ENCODE results near the gene BRAT1. TPM values are rescaled to one million over a fixed set of nuclear protein-coding genes. Genes with fewer than 3 reads are reported as not detected.

BRAT1 gene
- total RNA-seq, 4 donors from 2014 or later = 15.5 to 28.3 (median 22.8) TPM

GRCh38 chr7:2576742-2577491, 21.6 kb upstream of the BRAT1 start:
- H3K4me1 ChIP-seq = peaks cover 0 to 10% (median 0%) of the 10 kb centered on the region in 3 donors
- 89 to 98% methylated on average over 18 to 36 of the region's 56 CpGs for WGBS, 2 donors
- TF ChIP-seq POLR2A (IDR thresholded peaks at IDR 0.05) = no peak
- TF ChIP-seq CTCF (IDR thresholded peaks at IDR 0.05) = no peak
- H3K4me3 ChIP-seq = no peak overlapping the region
- no peak overlapping the region for H3K27ac ChIP-seq
- no peaks in the 10 kb centered on the region for H3K9me3 ChIP-seq
- no peak for DNase-seq
- H3K27me3 ChIP-seq = no peaks in the 10 kb centered on the region
- peaks cover 0 to 58% (median 5%) of the 10 kb centered on the region in 3 donors for H3K36me3 ChIP-seq
- intact Hi-C loops (cut with DNase I) = no loop called here

- TF ChIP-seq CTCF (IDR thresholded peaks at IDR 0.05) = no peak
- no peak for TF ChIP-seq POLR2A (IDR thresholded peaks at IDR 0.05)
- peaks cover 0 to 61% (median 5%) of the 10 kb centered on the region in 3 donors for H3K36me3 ChIP-seq
- H3K27me3 ChIP-seq = no peaks in the 10 kb centered on the region
- 93 to 96% methylated on average over 15 to 21 of the region's 21 CpGs for WGBS, 2 donors
- H3K27ac ChIP-seq = no peak overlapping the region
- intact Hi-C loops (cut with DNase I) = no loop called here
- no peak overlapping the region for H3K4me3 ChIP-seq
- H3K9me3 ChIP-seq = no peaks in the 10 kb centered on the region
- no peak for DNase-seq
- peaks cover 0 to 13% (median 0%) of the 10 kb centered on the region in 3 donors for H3K4me1 ChIP-seq
Observed at GRCh38 chr7:2575733-2576340, 20.5 kb upstream of the BRAT1 start.

GRCh38 chr7:2575046-2575732, 19.9 kb upstream of the BRAT1 start:
- intact Hi-C loops (cut with DNase I) = no loop called here
- H3K36me3 ChIP-seq = peaks cover 0 to 62% (median 5%) of the 10 kb centered on the region in 3 donors
- WGBS, 2 donors = 82 to 100% methylated on average over 3 to 10 of the region's 21 CpGs

GRCh38 chr7:2573761-2574160, 18.4 kb upstream of the BRAT1 start:
- no peak overlapping the region for H3K4me3 ChIP-seq
- no peak for DNase-seq
- TF ChIP-seq CTCF (IDR thresholded peaks at IDR 0.05) (no peak), POLR2A (IDR thresholded peaks at IDR 0.05) (no peak)
- intact Hi-C loops (cut with DNase I) = no loop called here
- H3K27me3 ChIP-seq = no peaks in the 10 kb centered on the region
- no peak overlapping the region for H3K27ac ChIP-seq
- H3K9me3 ChIP-seq = no peaks in the 10 kb centered on the region
- peaks cover 0 to 13% (median 0%) of the 10 kb centered on the region in 3 donors for H3K4me1 ChIP-seq
- H3K36me3 ChIP-seq = peaks cover 0 to 70% (median 5%) of the 10 kb centered on the region in 3 donors
- 86 to 89% methylated on average over 8 to 9 of the region's 9 CpGs for WGBS, 2 donors

More at GRCh38 chr7:2575046-2575732, 19.9 kb upstream of the BRAT1 start:
- Histone ChIP-seq H3K9me3 (no peaks in the 10 kb centered on the region), H3K27ac (no peak overlapping the region), H3K4me1 (peaks cover 0 to 13% (median 0%) of the 10 kb centered on the region in 3 donors), H3K27me3 (no peaks in the 10 kb centered on the region), H3K4me3 (no peak overlapping the region)
- no peak for TF ChIP-seq CTCF (IDR thresholded peaks at IDR 0.05)
- TF ChIP-seq POLR2A (IDR thresholded peaks at IDR 0.05) = no peak
- no peak for DNase-seq
